GM19328 (cell line): ENCODE measurements around the gene HDAC4.
"Not testable (repeated sequence)": the region's sequence is repeated elsewhere in the genome, so short reads cannot be mapped to it uniquely, and the experiment has no call there.

Source experiments
- ATAC-seq: cut with Tn5 transposase; IDR thresholded peaks from one replicate; pipeline ENCODE4 v1.9.1; 2021; ENCODE audit warnings: mild to moderate bottlenecking, moderate library complexity; ENCODE audit not compliant: unreplicated experiment

Gene HDAC4

GRCh38 chr2:239400596-239401066 lies at the start of gene HDAC4:
TSS of gene HDAC4 (minus strand) at chr2:239401020. CDS start at chr2:239352699, 48,321 bp downstream.
- ATAC-seq: peak; percentile 80

- ATAC-seq: not testable (repeated sequence)
Observed at GRCh38 chr2:239449468-239449867, 48.6 kb upstream of the HDAC4 start.

GRCh38 chr2:239445771-239446524 lies 45.1 kb upstream of the HDAC4 start:
- ATAC-seq: no peak

GRCh38 chr2:239444626-239445577 lies 44.1 kb upstream of the HDAC4 start:
- no peak for ATAC-seq

GRCh38 chr2:239443666-239444567 lies 43.1 kb upstream of the HDAC4 start:
- no peak for ATAC-seq

- ATAC-seq: no peak
Observed at GRCh38 chr2:239443102-239443620, 42.3 kb upstream of the HDAC4 start.

- ATAC-seq: no peak
Observed at GRCh38 chr2:239442192-239442591, 41.4 kb upstream of the HDAC4 start.

GRCh38 chr2:239441261-239442078 lies 40.6 kb upstream of the HDAC4 start:
- ATAC-seq: no peak

GRCh38 chr2:239440511-239440959 lies 39.7 kb upstream of the HDAC4 start:
- ATAC-seq: no peak

- no peak for ATAC-seq
Observed at GRCh38 chr2:239439754-239440315, 39.0 kb upstream of the HDAC4 start.

GRCh38 chr2:239438995-239439753 lies 38.4 kb upstream of the HDAC4 start:
- ATAC-seq: no peak

- ATAC-seq: no peak
Observed at GRCh38 chr2:239438368-239438767, 37.5 kb upstream of the HDAC4 start.

GRCh38 chr2:239436669-239437335 lies 36.0 kb upstream of the HDAC4 start:
- no peak for ATAC-seq

GRCh38 chr2:239436076-239436475 lies 35.3 kb upstream of the HDAC4 start:
- no peak for ATAC-seq

GRCh38 chr2:239433777-239434403 lies 33.1 kb upstream of the HDAC4 start:
- no peak for ATAC-seq

GRCh38 chr2:239432174-239432573 lies 31.4 kb upstream of the HDAC4 start:
- ATAC-seq: no peak

GRCh38 chr2:239431536-239431935 lies 30.7 kb upstream of the HDAC4 start:
- no peak for ATAC-seq
